ENCODE data around the gene MAP2K6.

MAP2K6 gene

GRCh38 chr17:69441179-69441578 lies 26.7 kb downstream of the MAP2K6 start:
- in situ Hi-C loops (cut with MboI; ENCODE audit: low sequenced_read_pairs, unreplicated experiment) = no loop called here
- no peak for TF ChIP-seq CTCF (IDR thresholded peaks at IDR 0.05; ENCODE audit: borderline replicate concordance, control extremely low read depth, extremely low read depth, insufficient read depth, missing control alignments)
- no peak for DNase-seq (ENCODE audit: low spot score)

DNA sequence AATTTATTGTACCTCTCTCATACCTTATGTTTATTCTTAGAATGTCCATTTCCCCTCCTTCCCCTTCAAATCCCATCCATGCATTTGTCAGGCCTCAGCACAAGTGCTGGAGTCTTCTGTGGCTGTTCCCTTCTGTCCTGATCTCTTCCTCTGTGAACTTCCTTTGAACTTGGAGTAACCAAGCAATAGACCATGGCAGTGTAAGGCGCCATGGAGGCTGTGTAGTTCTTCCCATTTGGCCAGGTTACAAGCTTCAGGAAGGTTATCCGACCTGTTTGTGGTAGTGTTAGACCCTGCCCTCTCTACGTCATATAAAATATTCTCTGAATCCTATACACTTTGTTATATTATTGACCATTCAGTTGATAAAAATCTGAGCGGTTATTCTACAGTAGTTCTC lies 28.6 kb downstream of the MAP2K6 start:
- DNase-seq (ENCODE audit: low spot score) = no peak
- no peak for TF ChIP-seq CTCF (IDR thresholded peaks at IDR 0.05; ENCODE audit: borderline replicate concordance, control extremely low read depth, extremely low read depth, insufficient read depth, missing control alignments)
- in situ Hi-C loops (cut with MboI; ENCODE audit: low sequenced_read_pairs, unreplicated experiment) = no loop called here

- in situ Hi-C loops (cut with MboI; ENCODE audit: low sequenced_read_pairs, unreplicated experiment) = no loop called here
- DNase-seq (ENCODE audit: low spot score) = no peak
- TF ChIP-seq CTCF (IDR thresholded peaks at IDR 0.05; ENCODE audit: borderline replicate concordance, control extremely low read depth, extremely low read depth, insufficient read depth, missing control alignments) = no peak
Observed at GRCh38 chr17:69444023-69444422, 29.5 kb downstream of the MAP2K6 start.

DNA sequence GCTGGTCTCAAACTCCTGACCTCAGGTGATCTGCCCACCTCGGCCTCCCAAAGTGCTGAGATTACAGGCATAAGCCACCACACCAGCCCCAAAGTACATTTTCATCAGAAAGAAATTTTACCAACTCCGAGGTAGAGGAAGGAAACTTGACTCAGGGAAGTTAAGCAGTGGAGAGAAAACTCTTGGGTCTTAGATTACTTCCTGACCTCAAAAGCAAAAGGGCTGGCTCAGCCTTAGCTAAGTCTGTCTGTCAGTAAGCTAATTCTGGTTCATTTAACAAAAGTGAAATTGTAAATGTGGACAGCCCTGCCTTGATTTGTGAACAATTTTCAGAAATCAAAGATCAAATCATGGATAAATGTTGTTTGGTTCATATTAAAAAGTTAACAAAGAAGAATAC lies 30.6 kb downstream of the MAP2K6 start:
- DNase-seq (ENCODE audit: low spot score) = no peak
- no peak for TF ChIP-seq CTCF (IDR thresholded peaks at IDR 0.05; ENCODE audit: borderline replicate concordance, control extremely low read depth, extremely low read depth, insufficient read depth, missing control alignments)
- in situ Hi-C loops (cut with MboI; ENCODE audit: low sequenced_read_pairs, unreplicated experiment) = no loop called here

GRCh38 chr17:69447726-69448125 lies 33.2 kb downstream of the MAP2K6 start:
- in situ Hi-C loops (cut with MboI; ENCODE audit: low sequenced_read_pairs, unreplicated experiment) = no loop called here
- DNase-seq (ENCODE audit: low spot score) = no peak
- TF ChIP-seq CTCF (IDR thresholded peaks at IDR 0.05; ENCODE audit: borderline replicate concordance, control extremely low read depth, extremely low read depth, insufficient read depth, missing control alignments) = no peak

GRCh38 chr17:69448431-69449102 lies 34.1 kb downstream of the MAP2K6 start:
- TF ChIP-seq CTCF (IDR thresholded peaks at IDR 0.05; ENCODE audit: borderline replicate concordance, control extremely low read depth, extremely low read depth, insufficient read depth, missing control alignments) = no peak
- in situ Hi-C loops (cut with MboI; ENCODE audit: low sequenced_read_pairs, unreplicated experiment) = no loop called here
- no peak for DNase-seq (ENCODE audit: low spot score)

All from GM13976 (cell line).